ENCODE results near the gene SH2D3A.

The SH2D3A gene

GRCh38 chr19:6705931-6706632 is 61.2 kb downstream of the SH2D3A start:
- DNase-seq (ENCODE audit: low spot score), result no peak

All from kidney tubule cell (primary cell).